Endometrial microvascular endothelial cells (primary cell): Measurements from ENCODE around the gene LAPTM5. TPM values are rescaled to one million over a fixed set of nuclear protein-coding genes. Genes with fewer than 3 reads are reported as not detected.

Experiments
- in situ Hi-C: cut with HindIII; loops from 2 replicates; pipeline ENCODE4 v1.10.0; 2017; ENCODE audit warnings: low sequenced_read_pairs, low pct_unique_long_range_greater_than_20kb; ENCODE audit errors: inconsistent ontology term
- total RNA-seq: library from RNA; depleted of rRNA; stranded (reverse); fragments of >200 nt; gene quantifications from one replicate; pipeline ENCODE4 v1.2.3, GENCODE V29; 2015; ENCODE audit errors: inconsistent ontology term

LAPTM5 gene
- total RNA-seq, 1 donor from 2014 or later, result 53.8 TPM

GRCh38 chr1:30761381-30762151, 4.0 kb upstream of the LAPTM5 start:
- in situ Hi-C loops, result no loop called here

- in situ Hi-C loops, result no loop called here
Measured at GRCh38 chr1:30760596-30761324, 3.2 kb upstream of the LAPTM5 start.

- in situ Hi-C loops, result no loop called here
Measured at GRCh38 chr1:30759718-30760281, 2.2 kb upstream of the LAPTM5 start.

GRCh38 chr1:30758785-30759380, 1.3 kb upstream of the LAPTM5 start:
- in situ Hi-C loops, result no loop called here

- in situ Hi-C loops, result no loop called here
Measured at GRCh38 chr1:30758121-30758688, 631 bp upstream of the LAPTM5 start.

GRCh38 chr1:30756545-30757351, 826 bp downstream of the LAPTM5 start:
- in situ Hi-C loops, result no loop called here

GRCh38 chr1:30756206-30756544, 1.4 kb downstream of the LAPTM5 start:
- in situ Hi-C loops, result no loop called here

- in situ Hi-C loops, result no loop called here
Measured at GRCh38 chr1:30755746-30756145, 1.8 kb downstream of the LAPTM5 start.

- in situ Hi-C loops, result no loop called here
Measured at GRCh38 chr1:30755334-30755733, 2.2 kb downstream of the LAPTM5 start.

GRCh38 chr1:30754684-30755171, 2.8 kb downstream of the LAPTM5 start:
- in situ Hi-C loops, result no loop called here

GRCh38 chr1:30753660-30754123, 3.9 kb downstream of the LAPTM5 start:
- in situ Hi-C loops, result no loop called here

- in situ Hi-C loops, result no loop called here
Measured at GRCh38 chr1:30753118-30753517, 4.5 kb downstream of the LAPTM5 start.

GRCh38 chr1:30752651-30752908, 5.0 kb downstream of the LAPTM5 start:
- in situ Hi-C loops, result no loop called here

- in situ Hi-C loops, result no loop called here
Measured at GRCh38 chr1:30751830-30752650, 5.5 kb downstream of the LAPTM5 start.

GRCh38 chr1:30750731-30751291, 6.8 kb downstream of the LAPTM5 start:
- in situ Hi-C loops, result no loop called here

- in situ Hi-C loops, result no loop called here
Measured at GRCh38 chr1:30749691-30750583, 7.6 kb downstream of the LAPTM5 start.
